HepG2 (cell line): ENCODE data around the gene MESD. TPM values are rescaled to one million over a fixed set of nuclear protein-coding genes. Genes with fewer than 3 reads are reported as not detected.

ENCODE experiments used
- BCL3 ChIP-seq: sonication (generic); formaldehyde crosslinking; IDR thresholded peaks from 2 replicates; pipeline ENCODE4 v1.5.1; 2020; ENCODE audit warnings: mild to moderate bottlenecking, missing genetic modification reagents, moderate library complexity
- FOXA1 ChIP-seq, 2 experiments: fragments of 450-650 bp in 1 of 2; sonication (generic) in 1 of 2; formaldehyde crosslinking in 1 of 2; IDR thresholded peaks; 2 replicates each; pipeline versions ENCODE4 v1.4.0 to v1.6.1; 2016 to 2020; ENCODE audit warnings: missing genetic modification reagents in 1 of 2
- HMGXB4 ChIP-seq, 2 experiments: sonication (generic) in 1 of 2; formaldehyde crosslinking in 1 of 2; IDR thresholded peaks; 2 replicates each; pipeline versions ENCODE4 v1.4.0 to v1.6.1; 2018 to 2020; ENCODE audit warnings: missing genetic modification reagents in 2 of 2, borderline replicate concordance in 1 of 2, low read depth in 1 of 2, mild to moderate bottlenecking in 1 of 2, missing biosample characterization in 1 of 2
- MYC ChIP-seq: sonication (generic); formaldehyde crosslinking; IDR thresholded peaks from 2 replicates; pipeline ENCODE4 v1.9.0; 2021; ENCODE audit warnings: missing genetic modification reagents, borderline replicate concordance
- NAIF1 ChIP-seq: sonication (generic); formaldehyde crosslinking; IDR thresholded peaks from 2 replicates; pipeline ENCODE4 v1.5.0; 2020; ENCODE audit warnings: mild to moderate bottlenecking, missing genetic modification reagents, borderline replicate concordance
- NKX3-1 ChIP-seq: sonication (generic); formaldehyde crosslinking; IDR thresholded peaks from 2 replicates; pipeline ENCODE4 v1.5.0; 2020; ENCODE audit warnings: missing genetic modification reagents
- POLR2AphosphoS2 ChIP-seq: IDR thresholded peaks from 2 replicates; pipeline ENCODE4 v1.6.1; 2011; ENCODE audit warnings: low read depth, low read length, improper control_type of control experiment
- POLR2AphosphoS5 ChIP-seq: IDR thresholded peaks from 2 replicates; pipeline ENCODE4 v1.6.1; 2012; ENCODE audit warnings: low read depth, low read length
- REXO4 ChIP-seq: sonication (generic); formaldehyde crosslinking; IDR thresholded peaks from 2 replicates; pipeline ENCODE4 v1.8.0; 2022; ENCODE audit warnings: missing genetic modification reagents, mild to moderate bottlenecking, borderline replicate concordance
- RFX1 ChIP-seq: fragments of 450-650 bp; IDR thresholded peaks from 2 replicates; pipeline ENCODE4 v1.6.1; 2017
- SALL1 ChIP-seq: sonication (generic); formaldehyde crosslinking; IDR thresholded peaks from 2 replicates; pipeline ENCODE4 v1.8.0; 2022; ENCODE audit warnings: mild to moderate bottlenecking, missing genetic modification reagents
- SALL2 ChIP-seq: sonication (generic); formaldehyde crosslinking; IDR thresholded peaks from 2 replicates; pipeline ENCODE4 v1.8.1; 2023; ENCODE audit warnings: mild to moderate bottlenecking, missing genetic modification reagents, inconsistent platforms
- SRY ChIP-seq: sonication (generic); formaldehyde crosslinking; IDR thresholded peaks from 2 replicates; pipeline ENCODE4 v1.8.0; 2022; ENCODE audit warnings: mild to moderate bottlenecking, missing genetic modification reagents
- TBL1XR1 ChIP-seq: fragments of 150-350 bp; IDR thresholded peaks from 2 replicates; pipeline ENCODE4 v1.6.1; 2014; ENCODE audit warnings: borderline replicate concordance, low read length; ENCODE audit not compliant: partially characterized antibody
- YEATS2 ChIP-seq: sonication (generic); formaldehyde crosslinking; IDR thresholded peaks from 2 replicates; pipeline ENCODE4 v1.4.0; 2020; ENCODE audit warnings: missing genetic modification reagents, borderline replicate concordance
- ZBTB38 ChIP-seq: sonication (generic); formaldehyde crosslinking; IDR thresholded peaks from 2 replicates; pipeline ENCODE4 v1.5.1; 2020; ENCODE audit warnings: mild to moderate bottlenecking, missing genetic modification reagents
- ZNF160 ChIP-seq: sonication (generic); formaldehyde crosslinking; IDR thresholded peaks from 2 replicates; pipeline ENCODE4 v1.8.0; 2022; ENCODE audit warnings: mild to moderate bottlenecking, inconsistent platforms, missing genetic modification reagents
- ZNF274 ChIP-seq: sonication (generic); formaldehyde crosslinking; IDR thresholded peaks from 2 replicates; pipeline ENCODE4 v1.5.1; 2020; ENCODE audit warnings: mild to moderate bottlenecking, missing genetic modification reagents
- ZNF564 ChIP-seq: sonication (generic); formaldehyde crosslinking; IDR thresholded peaks from 2 replicates; pipeline ENCODE4 v1.8.1; 2023; ENCODE audit warnings: mild to moderate bottlenecking, missing genetic modification reagents
- ZNF687 ChIP-seq: sonication (generic); formaldehyde crosslinking; IDR thresholded peaks from 2 replicates; pipeline ENCODE4 v1.5.1; 2020; ENCODE audit warnings: mild to moderate bottlenecking, missing genetic modification reagents, moderate library complexity
- ZZZ3 ChIP-seq: sonication (generic); formaldehyde crosslinking; IDR thresholded peaks from 2 replicates; pipeline ENCODE4 v1.4.0; 2020; ENCODE audit warnings: missing genetic modification reagents, mild to moderate bottlenecking, borderline replicate concordance
- polyA plus RNA-seq, 8 experiments: library from polyadenylated mRNA; depleted of rRNA in 3 of 8; stranded (reverse) in 7 of 8; unstranded in 1 of 8; fragments of >200 nt; fragmentation: Illumina TruSeq in 4 of 8; extraction: Trizol in 4 of 8; gene quantifications; 2 replicates each; pipeline versions ENCODE4 v1.2.1 to v1.2.3, GENCODE V29; 2011 to 2016; ENCODE audit warnings: low read depth in 4 of 8, missing spikeins in 1 of 8, mixed read lengths in 1 of 8; ENCODE audit not compliant: insufficient read depth in 1 of 8
- total RNA-seq, 5 experiments: library from RNA; depleted of rRNA; stranded (reverse); fragments of >200 nt; fragmentation: Illumina TruSeq; extraction: Trizol; gene quantifications; 2 replicates each; pipeline ENCODE4 v1.2.3, GENCODE V29; 2016; ENCODE audit warnings: low read depth in 1 of 5

MESD gene
- total and polyA plus RNA-seq, 2 of the 13 experiments (the other 11 are each of a cell fraction or from before 2014, with no cell fraction given) = 18.0 to 46.2 TPM

- peak; percentile 75 to 76 for TF ChIP-seq HMGXB4 (CRISPR knock-in tag; IDR thresholded peaks at IDR 0.05; ENCODE audit: borderline replicate concordance in 1 of 2, low read depth in 1 of 2)
- TF ChIP-seq BCL3 = peak; percentile 71; the same call in 1 of the 2 replicates
- peak; percentile 89 for TF ChIP-seq POLR2AphosphoS5
- no peak for TF ChIP-seq ZNF160
- TF ChIP-seq YEATS2 = peak; percentile 50; the same call in 1 of the 2 replicates
- no peak for TF ChIP-seq ZBTB38 (CRISPR knock-in tag)
- peak; percentile 38 for TF ChIP-seq NAIF1
- peak; percentile 29; the same call in 1 of the 2 replicates for TF ChIP-seq SALL2 (CRISPR knock-in tag)
- TF ChIP-seq RFX1 = no peak
- TF ChIP-seq SALL1 (CRISPR knock-in tag) = peak; percentile 74
- no peak for TF ChIP-seq ZNF564
- TF ChIP-seq TBL1XR1 = peak; percentile 10
- no peak for TF ChIP-seq POLR2AphosphoS2
- peak; percentile 78; the same call in 1 of the 2 replicates for TF ChIP-seq ZNF274 (CRISPR knock-in tag)
- TF ChIP-seq SRY = peak; percentile 74; the same call in 1 of the 2 replicates
- TF ChIP-seq FOXA1 (IDR thresholded peaks at IDR 0.05) = no peak
- 0 out of 2 replicates have a peak, but pooled peaks have one; percentile 8 for TF ChIP-seq FOXA1 (CRISPR knock-in tag; IDR thresholded peaks at IDR 0.05)
- peak; percentile 84 for TF ChIP-seq MYC
- TF ChIP-seq NKX3-1 (CRISPR knock-in tag) = no peak
- peak; percentile 67; the same call in 1 of the 2 replicates for TF ChIP-seq ZZZ3 (CRISPR knock-in tag)
- peak; percentile 82 for TF ChIP-seq ZNF687
- 0 out of 2 replicates have a peak, but pooled peaks have one; percentile 29 for TF ChIP-seq REXO4 (CRISPR knock-in tag)
Observed at GRCh38 chr15:80989518-80990478, at the start of gene MESD (continued).
